ENCODE results near the gene TTC6. TPM values are rescaled to one million over a fixed set of nuclear protein-coding genes. Genes with fewer than 3 reads are reported as not detected.

The TTC6 gene
- total and polyA plus RNA-seq, 5 donors, result not detected

GRCh38 chr14:37617864-37618365 lies 22.5 kb downstream of the TTC6 start:
- DNase-seq, result no peak
- Histone ChIP-seq H3K4me1 (ENCODE audit: control insufficient read depth, insufficient read depth, low read length) (no peaks in the 10 kb centered on the region), H3K4me3 (ENCODE audit: low read length) (no peak overlapping the region), H3K9me3 (ENCODE audit: control insufficient read depth, low read length) (peaks cover 6% of the 10 kb centered on the region), H3K27ac (ENCODE audit: low read length) (no peak overlapping the region), H3K27me3 (ENCODE audit: control insufficient read depth, insufficient read depth) (peaks cover 3% of the 10 kb centered on the region)
- ATAC-seq, result no peak
- WGBS, result 85% methylated on average over 1 of the region's 1 CpG
- intact Hi-C loops (cut with DNase I), result no loop called here

GRCh38 chr14:37618498-37619028 lies 23.1 kb downstream of the TTC6 start:
- Histone ChIP-seq H3K27me3 (ENCODE audit: control insufficient read depth, insufficient read depth) (peaks cover 3% of the 10 kb centered on the region), H3K4me1 (ENCODE audit: control insufficient read depth, insufficient read depth, low read length) (no peaks in the 10 kb centered on the region), H3K27ac (ENCODE audit: low read length) (no peak overlapping the region), H3K9me3 (ENCODE audit: control insufficient read depth, low read length) (peaks cover 6% of the 10 kb centered on the region), H3K4me3 (ENCODE audit: low read length) (no peak overlapping the region)
- no peak for ATAC-seq
- WGBS, result 64% methylated on average over 1 of the region's 1 CpG
- no peak for DNase-seq
- intact Hi-C loops (cut with DNase I), result no loop called here

- Histone ChIP-seq H3K9me3 (ENCODE audit: control insufficient read depth, low read length) (peaks cover 5% of the 10 kb centered on the region), H3K4me1 (ENCODE audit: control insufficient read depth, insufficient read depth, low read length) (no peaks in the 10 kb centered on the region), H3K27me3 (ENCODE audit: control insufficient read depth, insufficient read depth) (peaks cover 3% of the 10 kb centered on the region), H3K4me3 (ENCODE audit: low read length) (no peak overlapping the region), H3K27ac (ENCODE audit: low read length) (no peak overlapping the region)
- ATAC-seq, result no peak
- DNase-seq, result no peak
- intact Hi-C loops (cut with DNase I), result no loop called here
Observed at GRCh38 chr14:37620856-37621255, 25.4 kb downstream of the TTC6 start.

- no peak overlapping the region for H3K27ac ChIP-seq (ENCODE audit: low read length)
- ATAC-seq, result no peak
- peaks cover 3% of the 10 kb centered on the region for H3K27me3 ChIP-seq (ENCODE audit: control insufficient read depth, insufficient read depth)
- no peak for DNase-seq
- no peak overlapping the region for H3K4me3 ChIP-seq (ENCODE audit: low read length)
- H3K4me1 ChIP-seq (ENCODE audit: control insufficient read depth, insufficient read depth, low read length), result no peaks in the 10 kb centered on the region
- 3% methylated on average over 81 of the region's 81 CpGs for WGBS
- intact Hi-C loops (cut with DNase I), result no loop called here
- peaks cover 3% of the 10 kb centered on the region for H3K9me3 ChIP-seq (ENCODE audit: control insufficient read depth, low read length)
Observed at GRCh38 chr14:37622231-37622923, 26.9 kb downstream of the TTC6 start.

GRCh38 chr14:37623426-37623951 lies 28.1 kb downstream of the TTC6 start:
- peaks cover 3% of the 10 kb centered on the region for H3K9me3 ChIP-seq (ENCODE audit: control insufficient read depth, low read length)
- DNase-seq (no peak), ATAC-seq (no peak)
- no peak overlapping the region for H3K27ac ChIP-seq (ENCODE audit: low read length)
- intact Hi-C loops (cut with DNase I), result no loop called here
- WGBS, result 36% methylated on average over 1 of the region's 1 CpG
- H3K4me1 ChIP-seq (ENCODE audit: control insufficient read depth, insufficient read depth, low read length), result no peaks in the 10 kb centered on the region
- H3K27me3 ChIP-seq (ENCODE audit: control insufficient read depth, insufficient read depth), result peaks cover 3% of the 10 kb centered on the region
- no peak overlapping the region for H3K4me3 ChIP-seq (ENCODE audit: low read length)

GRCh38 chr14:37623971-37624370 lies 28.5 kb downstream of the TTC6 start:
- no peak for DNase-seq
- Histone ChIP-seq H3K4me1 (ENCODE audit: control insufficient read depth, insufficient read depth, low read length) (no peaks in the 10 kb centered on the region), H3K4me3 (ENCODE audit: low read length) (no peak overlapping the region), H3K27ac (ENCODE audit: low read length) (no peak overlapping the region), H3K27me3 (ENCODE audit: control insufficient read depth, insufficient read depth) (peaks cover 3% of the 10 kb centered on the region), H3K9me3 (ENCODE audit: control insufficient read depth, low read length) (peaks cover 3% of the 10 kb centered on the region)
- 94% methylated on average over 1 of the region's 1 CpG for WGBS
- ATAC-seq, result no peak
- intact Hi-C loops (cut with DNase I), result no loop called here

- ATAC-seq (no peak), DNase-seq (no peak)
- WGBS, result 68% methylated on average over 9 of the region's 9 CpGs
- Histone ChIP-seq H3K4me3 (ENCODE audit: low read length) (no peak overlapping the region), H3K27me3 (ENCODE audit: control insufficient read depth, insufficient read depth) (peaks cover 3% of the 10 kb centered on the region), H3K27ac (ENCODE audit: low read length) (no peak overlapping the region), H3K4me1 (ENCODE audit: control insufficient read depth, insufficient read depth, low read length) (no peaks in the 10 kb centered on the region), H3K9me3 (ENCODE audit: control insufficient read depth, low read length) (peaks cover 3% of the 10 kb centered on the region)
- intact Hi-C loops (cut with DNase I), result no loop called here
Observed at GRCh38 chr14:37625597-37626595, 30.5 kb downstream of the TTC6 start.

GRCh38 chr14:37637341-37637740 lies 41.9 kb downstream of the TTC6 start:
- Histone ChIP-seq H3K27me3 (ENCODE audit: control insufficient read depth, insufficient read depth) (no peaks in the 10 kb centered on the region), H3K9me3 (ENCODE audit: control insufficient read depth, low read length) (no peaks in the 10 kb centered on the region), H3K27ac (ENCODE audit: low read length) (no peak overlapping the region), H3K4me1 (ENCODE audit: control insufficient read depth, insufficient read depth, low read length) (no peaks in the 10 kb centered on the region), H3K4me3 (ENCODE audit: low read length) (no peak overlapping the region)
- intact Hi-C loops (cut with DNase I), result no loop called here
- no peak for ATAC-seq
- DNase-seq, result no peak
- WGBS, result 60% methylated on average over 4 of the region's 4 CpGs

GRCh38 chr14:37638599-37638998 lies 43.2 kb downstream of the TTC6 start:
- H3K4me1 ChIP-seq (ENCODE audit: control insufficient read depth, insufficient read depth, low read length), result no peaks in the 10 kb centered on the region
- no peak overlapping the region for H3K4me3 ChIP-seq (ENCODE audit: low read length)

GRCh38 chr14:37641117-37641516 lies 45.7 kb downstream of the TTC6 start:
- H3K4me1 ChIP-seq (ENCODE audit: control insufficient read depth, insufficient read depth, low read length), result no peaks in the 10 kb centered on the region
- H3K9me3 ChIP-seq (ENCODE audit: control insufficient read depth, low read length), result no peaks in the 10 kb centered on the region
- intact Hi-C loops (cut with DNase I), result no loop called here
- DNase-seq (no peak), ATAC-seq (no peak)
- 92% methylated on average over 1 of the region's 1 CpG for WGBS
- H3K27ac ChIP-seq (ENCODE audit: low read length), result no peak overlapping the region
- H3K27me3 ChIP-seq (ENCODE audit: control insufficient read depth, insufficient read depth), result no peaks in the 10 kb centered on the region
- H3K4me3 ChIP-seq (ENCODE audit: low read length), result no peak overlapping the region

More at GRCh38 chr14:37638599-37638998, 43.2 kb downstream of the TTC6 start:
- WGBS, result 83% methylated on average over 2 of the region's 2 CpGs
- Histone ChIP-seq H3K9me3 (ENCODE audit: control insufficient read depth, low read length) (no peaks in the 10 kb centered on the region), H3K27me3 (ENCODE audit: control insufficient read depth, insufficient read depth) (no peaks in the 10 kb centered on the region), H3K27ac (ENCODE audit: low read length) (no peak overlapping the region)
- intact Hi-C loops (cut with DNase I), result no loop called here
- DNase-seq (no peak), ATAC-seq (no peak)

GRCh38 chr14:37642125-37642524 lies 46.7 kb downstream of the TTC6 start:
- no peaks in the 10 kb centered on the region for H3K27me3 ChIP-seq (ENCODE audit: control insufficient read depth, insufficient read depth)
- 84% methylated on average over 3 of the region's 3 CpGs for WGBS
- no peak overlapping the region for H3K27ac ChIP-seq (ENCODE audit: low read length)
- no peaks in the 10 kb centered on the region for H3K4me1 ChIP-seq (ENCODE audit: control insufficient read depth, insufficient read depth, low read length)
- H3K9me3 ChIP-seq (ENCODE audit: control insufficient read depth, low read length), result no peaks in the 10 kb centered on the region
- ATAC-seq (no peak), DNase-seq (no peak)
- intact Hi-C loops (cut with DNase I), result no loop called here
- H3K4me3 ChIP-seq (ENCODE audit: low read length), result no peak overlapping the region
